Measurements from ENCODE around the gene ARMC8. TPM values are rescaled to one million over a fixed set of nuclear protein-coding genes. Genes with fewer than 3 reads are reported as not detected.

The ARMC8 gene
- total RNA-seq, 2 experiments from 2014 or later = 48.8 to 57.1 TPM

DNA sequence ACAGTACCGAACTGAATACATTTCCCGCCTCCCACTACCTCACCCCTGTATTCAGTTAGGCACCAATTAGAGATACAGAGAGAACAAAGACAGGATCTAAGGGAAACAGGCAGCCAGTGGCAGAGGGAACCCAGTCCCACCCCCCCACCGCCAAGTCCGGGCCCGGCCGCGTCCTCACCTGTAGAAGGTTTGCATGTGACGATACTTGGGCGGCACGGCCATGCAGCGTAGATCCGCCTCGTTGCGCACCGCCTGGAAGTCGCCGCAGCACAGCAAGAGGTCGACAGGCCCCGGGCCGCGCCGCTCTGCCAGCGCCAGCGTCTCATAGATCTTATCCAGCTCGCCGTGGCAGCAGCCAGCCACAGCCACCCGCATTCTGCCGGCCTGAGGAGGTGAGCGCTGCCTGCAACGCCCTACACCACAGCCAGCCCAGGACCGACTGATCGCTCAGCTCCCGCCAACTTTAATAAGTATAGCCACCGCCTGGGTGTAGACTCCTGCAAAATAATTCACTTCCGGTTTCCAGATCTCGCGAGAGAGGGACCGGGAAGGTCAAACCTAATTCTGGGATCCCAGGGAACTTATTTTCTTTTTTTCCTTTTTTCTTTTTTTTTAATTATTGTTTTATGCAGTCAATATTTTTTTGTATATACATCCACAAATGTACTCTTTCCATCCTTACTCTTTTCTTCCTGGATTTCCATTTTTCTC lies 12.5 kb upstream of the ARMC8 start, which contains the start of gene DBR1:
Gene DBR1, minus strand, starts transcription at position 501 of the 711 bp plus-strand sequence. Its CDS starts 126 bp downstream, at position 375.
- TF ChIP-seq, protein P1, sequence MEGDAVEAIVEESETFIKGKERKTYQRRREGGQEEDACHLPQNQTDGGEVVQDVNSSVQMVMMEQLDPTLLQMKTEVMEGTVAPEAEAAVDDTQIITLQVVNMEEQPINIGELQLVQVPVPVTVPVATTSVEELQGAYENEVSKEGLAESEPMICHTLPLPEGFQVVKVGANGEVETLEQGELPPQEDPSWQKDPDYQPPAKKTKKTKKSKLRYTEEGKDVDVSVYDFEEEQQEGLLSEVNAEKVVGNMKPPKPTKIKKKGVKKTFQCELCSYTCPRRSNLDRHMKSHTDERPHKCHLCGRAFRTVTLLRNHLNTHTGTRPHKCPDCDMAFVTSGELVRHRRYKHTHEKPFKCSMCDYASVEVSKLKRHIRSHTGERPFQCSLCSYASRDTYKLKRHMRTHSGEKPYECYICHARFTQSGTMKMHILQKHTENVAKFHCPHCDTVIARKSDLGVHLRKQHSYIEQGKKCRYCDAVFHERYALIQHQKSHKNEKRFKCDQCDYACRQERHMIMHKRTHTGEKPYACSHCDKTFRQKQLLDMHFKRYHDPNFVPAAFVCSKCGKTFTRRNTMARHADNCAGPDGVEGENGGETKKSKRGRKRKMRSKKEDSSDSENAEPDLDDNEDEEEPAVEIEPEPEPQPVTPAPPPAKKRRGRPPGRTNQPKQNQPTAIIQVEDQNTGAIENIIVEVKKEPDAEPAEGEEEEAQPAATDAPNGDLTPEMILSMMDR (conservative IDR thresholded peaks at IDR 0.05; ENCODE audit: low read length) = no peak
- TF ChIP-seq EZH2phosphoT487 (IDR thresholded peaks at IDR 0.05; ENCODE audit: borderline replicate concordance, low read depth, low read length) = no peak
- BruUV-seq (replicated peaks) = TSS peak; percentile 96

DNA sequence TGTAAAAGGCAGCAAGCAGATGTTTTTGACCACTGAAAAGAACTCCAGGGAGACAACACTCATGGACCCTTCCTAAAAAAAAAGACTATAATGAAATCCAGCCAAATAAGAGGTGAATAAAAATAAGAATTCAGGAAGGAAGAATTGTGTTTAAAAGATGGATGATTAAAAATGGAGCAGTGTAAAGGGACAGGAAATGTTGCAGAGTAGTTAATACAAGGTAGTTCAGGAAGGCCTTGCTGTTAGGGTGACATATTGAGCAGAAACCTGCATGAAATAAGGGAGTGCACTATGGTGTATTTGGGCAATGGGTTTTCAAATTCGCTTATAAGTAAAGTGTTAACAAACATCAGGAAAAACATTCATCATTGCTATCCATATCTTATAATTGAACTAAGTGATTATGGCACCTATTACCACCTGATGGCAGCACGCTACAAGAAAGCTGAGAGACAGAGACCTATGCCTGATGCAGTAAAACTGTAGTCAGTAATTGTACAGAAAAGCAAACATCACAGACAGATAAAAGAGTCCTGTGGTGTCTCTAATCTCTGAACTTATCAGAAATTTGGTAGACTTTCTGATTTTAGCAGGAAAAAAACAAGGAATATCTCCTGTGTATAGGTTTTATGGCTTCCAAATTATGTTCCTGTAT lies 6.6 kb upstream of the ARMC8 start:
- no peak overlapping the region for H3K4me2 ChIP-seq (ENCODE audit: low read length)
- no peaks in the 10 kb centered on the region for H4K20me1 ChIP-seq (ENCODE audit: insufficient read depth, low read length)
- TF ChIP-seq EZH2phosphoT487 (IDR thresholded peaks at IDR 0.05; ENCODE audit: borderline replicate concordance, low read depth, low read length) = no peak
- TF ChIP-seq, protein P1 (conservative IDR thresholded peaks at IDR 0.05; ENCODE audit: low read length) = peak; percentile 88
- CTCF ChIA-PET (ENCODE audit: unreplicated experiment) = no interaction called here
- no peak overlapping the region for H3K27ac ChIP-seq (ENCODE audit: low read depth, low read length, poor library complexity, severe bottlenecking)
- H3K4me3 ChIP-seq (ENCODE audit: low read depth, low read length, poor library complexity, severe bottlenecking) = no peak overlapping the region
- H3K9me3 ChIP-seq (ENCODE audit: low read length) = no peaks in the 10 kb centered on the region
- no peaks in the 10 kb centered on the region for H3K79me2 ChIP-seq (ENCODE audit: insufficient read depth, low read depth, low read length)
- DNase-seq (ENCODE audit: low spot score) = peak; percentile 59
- no peaks in the 10 kb centered on the region for H3K4me1 ChIP-seq (ENCODE audit: insufficient read depth, low read length, poor library complexity, severe bottlenecking)
- POLR2A ChIA-PET = interaction anchor here (0.9 kb wide), 1 partner anchor 92 kb away, joined by 3 read pairs; no protein-coding TSS in a partner anchor
- intact Hi-C loops (cut with micrococcal nuclease; ENCODE audit: unreplicated experiment) = loop anchor here (1.0 to 10.0 kb wide), 3 partner anchors 149 to 504 kb away; partner anchors contain the start of gene NME9
- BruUV-seq (replicated peaks) = no TSS peak
- no peaks in the 10 kb centered on the region for H3K9me2 ChIP-seq (ENCODE audit: insufficient read depth, low read length)
- no peaks in the 10 kb centered on the region for H3K36me3 ChIP-seq (ENCODE audit: insufficient read depth, low read length)
- H2AFZ ChIP-seq (ENCODE audit: low read length) = peak overlapping the region; percentile 39; the same call in 1 of the 2 replicates

More for the DNA sequence above, 12.5 kb upstream of the ARMC8 start, which contains the start of gene DBR1:
- H3K36me3 ChIP-seq (ENCODE audit: insufficient read depth, low read length) = peaks cover 38% of the 10 kb centered on the region
- H3K4me3 ChIP-seq (ENCODE audit: low read depth, low read length, poor library complexity, severe bottlenecking) = peak within 1 kb of the TSS; percentile 85
- peak within 1 kb of the TSS; percentile 93 for H3K4me2 ChIP-seq (ENCODE audit: low read length)
- peaks cover 6% of the 10 kb centered on the region; the same call in 1 of the 2 replicates for H4K20me1 ChIP-seq (ENCODE audit: insufficient read depth, low read length)
- intact Hi-C loops (cut with micrococcal nuclease; ENCODE audit: unreplicated experiment) = loop anchor here (5.0 to 10.0 kb wide), 2 partner anchors 418 to 1170 kb away; partner anchors contain the start of genes CEP70 and MRPS22
- H3K27ac ChIP-seq (ENCODE audit: low read depth, low read length, poor library complexity, severe bottlenecking) = peak within 1 kb of the TSS; percentile 85
- no peaks in the 10 kb centered on the region for H3K9me3 ChIP-seq (ENCODE audit: low read length)
- H3K4me1 ChIP-seq (ENCODE audit: insufficient read depth, low read length, poor library complexity, severe bottlenecking) = peaks cover 28% of the 10 kb centered on the region
- ChIA-PET POLR2A (interaction anchor here (0.6 to 2.7 kb wide), 12 partner anchors 8 to 1042 kb away, joined by 3 to 13 read pairs (median 4); partner anchors contain the start of gene ARMC8), CTCF (ENCODE audit: unreplicated experiment) (no interaction called here)
- DNase-seq (ENCODE audit: low spot score) = peak; percentile 92
- H2AFZ ChIP-seq (ENCODE audit: low read length) = peak within 1 kb of the TSS; percentile 100
- H3K79me2 ChIP-seq (ENCODE audit: insufficient read depth, low read depth, low read length) = peaks cover 41% of the 10 kb centered on the region
- H3K9me2 ChIP-seq (ENCODE audit: insufficient read depth, low read length) = no peaks in the 10 kb centered on the region
